ENCODE results near the gene PPP1R13B.

Gene PPP1R13B

DNA sequence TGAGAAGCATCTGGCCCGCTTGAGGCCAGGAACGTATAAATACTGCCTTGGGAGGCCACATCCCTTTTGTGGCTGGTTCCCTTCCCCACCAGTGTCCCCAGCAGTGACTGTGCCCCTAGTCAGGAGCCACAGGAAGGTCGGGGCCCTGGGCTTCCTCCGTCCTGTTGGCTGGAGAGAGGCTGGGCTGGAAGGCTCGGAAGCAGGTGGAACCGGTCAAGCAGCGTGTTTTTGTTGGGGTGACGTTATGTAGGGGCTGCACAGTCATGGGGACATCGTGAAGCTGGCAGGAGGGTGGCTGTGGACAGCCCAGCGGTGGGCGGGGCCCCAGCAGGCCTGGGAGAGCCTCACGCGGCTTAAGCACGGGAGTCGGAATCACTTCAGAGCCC, 142.3 kb downstream of the PPP1R13B start:
- peak overlapping the region; percentile 8 for H3K23ac ChIP-seq (ENCODE audit: low read depth, low read length, poor library complexity)
- WGBS, 2 donors (ENCODE audit: extremely low coverage in 2 of 2, insufficient read length in 2 of 2, insufficient replicate concordance in 1 of 2): no CpG with 5 or more reads among the region's 15 CpGs
- no peak for DNase-seq (ENCODE audit: low spot score)
- peaks cover 60 to 96% of the 10 kb centered on the region in 2 donors for H3K36me3 ChIP-seq (replicated peaks in 1 of 2; ENCODE audit: control insufficient read depth in 2 of 2, insufficient read depth in 2 of 2, low read length in 2 of 2)
- no peak overlapping the region for H3K9ac ChIP-seq (ENCODE audit: low read depth, low read length, poor library complexity)
- no peak overlapping the region for H3K4me3 ChIP-seq (ENCODE audit: low read length in 2 of 2)
- H3K18ac ChIP-seq (ENCODE audit: low read length): no peak overlapping the region
- H2BK12ac ChIP-seq (ENCODE audit: low read length): no peak overlapping the region
- no peak overlapping the region for H4K8ac ChIP-seq (ENCODE audit: low read depth, low read length)
- no peak overlapping the region for H2AFZ ChIP-seq (ENCODE audit: low read length)
- no peak overlapping the region for H3K4me2 ChIP-seq (ENCODE audit: insufficient read depth, low read length, poor library complexity, severe bottlenecking)
- H3K4me1 ChIP-seq (ENCODE audit: control insufficient read depth in 2 of 2, insufficient read depth in 1 of 2, low read depth in 1 of 2, low read length in 2 of 2): peaks cover 0 to 29% of the 10 kb centered on the region in 2 donors
- no peaks in the 10 kb centered on the region for H3K27me3 ChIP-seq (ENCODE audit: control insufficient read depth in 3 of 3, insufficient read depth in 3 of 3, low read depth in 1 of 3, low read length in 3 of 3)
- H3K4ac ChIP-seq (ENCODE audit: low read length): no peak overlapping the region
- no peak overlapping the region for H3K14ac ChIP-seq (ENCODE audit: low read length)
- no peak overlapping the region for H3K27ac ChIP-seq (replicated peaks; ENCODE audit: low read length)
- no peak overlapping the region for H2BK15ac ChIP-seq (ENCODE audit: low read length)
- no peak overlapping the region for H2BK120ac ChIP-seq (ENCODE audit: low read depth, low read length)
- peaks cover 11% of the 10 kb centered on the region for H3K79me1 ChIP-seq (ENCODE audit: low read depth, low read length)
- H2AK5ac ChIP-seq (ENCODE audit: low read depth, low read length): no peak overlapping the region
- H3K9me3 ChIP-seq (replicated peaks in 1 of 2; ENCODE audit: control insufficient read depth in 2 of 2, insufficient read depth in 1 of 2, low read depth in 1 of 2, low read length in 2 of 2): no peaks in the 10 kb centered on the region
- no peak overlapping the region for H2BK5ac ChIP-seq (ENCODE audit: low read length)
- no peak overlapping the region for H4K91ac ChIP-seq (ENCODE audit: low read depth, low read length, poor library complexity)

DNA sequence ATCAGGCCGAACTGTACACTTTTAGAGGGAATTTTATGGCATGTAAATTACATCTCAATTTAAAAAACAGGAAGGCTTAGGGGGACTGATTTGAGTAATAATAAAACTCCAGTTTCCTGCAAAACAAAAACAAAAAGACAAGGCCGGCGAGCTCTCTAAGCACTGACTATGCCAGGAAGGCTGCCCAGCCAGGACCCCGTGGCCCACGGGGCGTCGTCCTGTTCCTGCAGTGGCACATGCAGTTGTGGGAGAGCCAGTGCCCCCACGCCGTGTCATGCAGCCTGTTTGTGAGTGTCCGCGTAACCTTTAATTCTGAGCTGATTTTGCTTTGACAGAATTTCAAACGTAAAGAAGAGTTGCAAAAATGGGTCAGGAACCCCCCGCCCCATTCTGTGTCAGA, 142.7 kb downstream of the PPP1R13B start:
- no peak overlapping the region for H2BK120ac ChIP-seq (ENCODE audit: low read depth, low read length)
- no peak overlapping the region for H3K27ac ChIP-seq (replicated peaks; ENCODE audit: low read length)
- WGBS, 2 donors (ENCODE audit: extremely low coverage in 2 of 2, insufficient read length in 2 of 2, insufficient replicate concordance in 1 of 2): no CpG with 5 or more reads among the region's 13 CpGs
- H3K79me1 ChIP-seq (ENCODE audit: low read depth, low read length): peaks cover 11% of the 10 kb centered on the region
- no peak overlapping the region for H3K14ac ChIP-seq (ENCODE audit: low read length)
- peak overlapping the region; percentile 8 for H3K23ac ChIP-seq (ENCODE audit: low read depth, low read length, poor library complexity)
- H2AK5ac ChIP-seq (ENCODE audit: low read depth, low read length): no peak overlapping the region
- DNase-seq (ENCODE audit: low spot score): no peak
- H3K9ac ChIP-seq (ENCODE audit: low read depth, low read length, poor library complexity): no peak overlapping the region
- no peak overlapping the region for H3K4me2 ChIP-seq (ENCODE audit: insufficient read depth, low read length, poor library complexity, severe bottlenecking)
- H2BK15ac ChIP-seq (ENCODE audit: low read length): no peak overlapping the region
- no peak overlapping the region for H3K18ac ChIP-seq (ENCODE audit: low read length)
- H3K4me1 ChIP-seq (ENCODE audit: control insufficient read depth in 2 of 2, insufficient read depth in 1 of 2, low read depth in 1 of 2, low read length in 2 of 2): peaks cover 0 to 29% of the 10 kb centered on the region in 2 donors
- no peak overlapping the region for H4K91ac ChIP-seq (ENCODE audit: low read depth, low read length, poor library complexity)
- no peak overlapping the region for H2AFZ ChIP-seq (ENCODE audit: low read length)
- H3K9me3 ChIP-seq (replicated peaks in 1 of 2; ENCODE audit: control insufficient read depth in 2 of 2, insufficient read depth in 1 of 2, low read depth in 1 of 2, low read length in 2 of 2): no peaks in the 10 kb centered on the region
- H3K27me3 ChIP-seq (ENCODE audit: control insufficient read depth in 3 of 3, insufficient read depth in 3 of 3, low read depth in 1 of 3, low read length in 3 of 3): no peaks in the 10 kb centered on the region
- peak overlapping the region; percentile 27 for H4K8ac ChIP-seq (ENCODE audit: low read depth, low read length)
- no peak overlapping the region for H2BK12ac ChIP-seq (ENCODE audit: low read length)
- peak overlapping the region; percentile 54 for H3K4ac ChIP-seq (ENCODE audit: low read length)
- H3K36me3 ChIP-seq (replicated peaks in 1 of 2; ENCODE audit: control insufficient read depth in 2 of 2, insufficient read depth in 2 of 2, low read length in 2 of 2): peaks cover 61 to 96% of the 10 kb centered on the region in 2 donors
- H3K4me3 ChIP-seq (ENCODE audit: low read length in 2 of 2): no peak overlapping the region
- no peak overlapping the region for H2BK5ac ChIP-seq (ENCODE audit: low read length)

DNA sequence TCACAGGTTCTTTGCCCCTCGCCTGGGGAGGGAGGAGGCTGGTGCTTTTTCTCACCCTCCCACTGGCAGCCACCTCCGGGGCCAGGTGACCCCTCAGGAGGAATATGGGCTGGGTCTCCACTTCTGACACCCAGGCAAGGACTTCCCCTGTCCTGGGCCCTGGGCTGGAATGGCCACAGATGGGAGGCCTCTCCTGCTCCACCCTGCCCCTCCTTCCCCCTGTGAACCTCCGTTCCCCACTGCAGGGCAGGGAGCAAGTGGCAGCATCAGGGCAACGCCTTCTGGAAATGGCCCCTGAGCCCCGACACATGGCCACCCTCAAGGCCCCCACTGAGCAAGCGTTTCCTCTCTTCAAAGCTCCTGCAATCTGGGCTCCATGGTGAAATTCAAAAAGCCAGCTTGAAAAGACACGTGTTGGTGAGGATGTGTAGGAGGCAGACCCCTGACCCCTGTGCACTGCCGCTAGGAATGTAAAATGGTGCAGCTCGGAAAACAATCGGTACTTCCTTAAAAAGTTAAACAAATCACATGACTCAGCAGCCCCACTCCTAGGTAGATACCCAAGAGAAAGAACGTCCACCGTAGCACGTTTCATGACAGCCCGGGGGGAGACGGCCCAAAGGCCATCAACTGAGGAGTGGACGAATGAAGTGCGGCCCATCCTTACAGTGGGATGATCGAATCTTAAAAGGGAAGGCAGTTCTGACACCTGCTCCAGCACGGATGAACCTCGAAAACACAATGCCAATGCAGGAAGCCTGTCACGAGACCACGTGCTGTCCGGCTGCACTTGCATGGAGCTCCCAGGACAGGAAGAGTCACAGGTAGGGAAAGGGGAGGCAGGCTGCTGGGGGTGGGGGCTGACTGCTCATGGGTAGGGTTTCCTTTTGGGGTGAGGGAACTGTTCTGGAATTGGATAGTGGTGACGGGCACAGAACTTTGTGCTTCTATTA, 143.7 kb downstream of the PPP1R13B start:
- peaks cover 0 to 29% of the 10 kb centered on the region in 2 donors for H3K4me1 ChIP-seq (ENCODE audit: control insufficient read depth in 2 of 2, insufficient read depth in 1 of 2, low read depth in 1 of 2, low read length in 2 of 2)
- peak overlapping the region; percentile 72 for H3K4ac ChIP-seq (ENCODE audit: low read length)
- H4K91ac ChIP-seq (ENCODE audit: low read depth, low read length, poor library complexity): no peak overlapping the region
- no peak overlapping the region for H2BK5ac ChIP-seq (ENCODE audit: low read length)
- peaks cover 65 to 96% of the 10 kb centered on the region in 2 donors for H3K36me3 ChIP-seq (replicated peaks in 1 of 2; ENCODE audit: control insufficient read depth in 2 of 2, insufficient read depth in 2 of 2, low read length in 2 of 2)
- no peak overlapping the region for H2AK5ac ChIP-seq (ENCODE audit: low read depth, low read length)
- H3K18ac ChIP-seq (ENCODE audit: low read length): no peak overlapping the region
- no peaks in the 10 kb centered on the region for H3K27me3 ChIP-seq (ENCODE audit: control insufficient read depth in 3 of 3, insufficient read depth in 3 of 3, low read depth in 1 of 3, low read length in 3 of 3)
- no CpG with 5 or more reads among the region's 24 CpGs for WGBS, 2 donors (ENCODE audit: extremely low coverage in 2 of 2, insufficient read length in 2 of 2, insufficient replicate concordance in 1 of 2)
- H3K14ac ChIP-seq (ENCODE audit: low read length): no peak overlapping the region
- H3K4me2 ChIP-seq (ENCODE audit: insufficient read depth, low read length, poor library complexity, severe bottlenecking): no peak overlapping the region
- no peak for DNase-seq (ENCODE audit: low spot score)
- H3K9ac ChIP-seq (ENCODE audit: low read depth, low read length, poor library complexity): peak overlapping the region; percentile 86
- H2BK120ac ChIP-seq (ENCODE audit: low read depth, low read length): no peak overlapping the region
- H3K4me3 ChIP-seq (ENCODE audit: low read length in 2 of 2): no peak overlapping the region
- H3K9me3 ChIP-seq (replicated peaks in 1 of 2; ENCODE audit: control insufficient read depth in 2 of 2, insufficient read depth in 1 of 2, low read depth in 1 of 2, low read length in 2 of 2): no peaks in the 10 kb centered on the region
- H2BK12ac ChIP-seq (ENCODE audit: low read length): no peak overlapping the region
- H3K23ac ChIP-seq (ENCODE audit: low read depth, low read length, poor library complexity): no peak overlapping the region
- H2AFZ ChIP-seq (ENCODE audit: low read length): no peak overlapping the region
- peaks cover 11% of the 10 kb centered on the region for H3K79me1 ChIP-seq (ENCODE audit: low read depth, low read length)
- H3K27ac ChIP-seq (replicated peaks; ENCODE audit: low read length): no peak overlapping the region
- no peak overlapping the region for H4K8ac ChIP-seq (ENCODE audit: low read depth, low read length)
- no peak overlapping the region for H2BK15ac ChIP-seq (ENCODE audit: low read length)
